NCI-H510A treated with DMSO at 0.1 percent for 48 hours (cell line): ENCODE results near the gene ASTN2.

Source experiments
- DNase-seq: peaks from one replicate; lab custom pipeline; 2025; lab: John Stamatoyannopoulos, UW

Gene ASTN2

DNA sequence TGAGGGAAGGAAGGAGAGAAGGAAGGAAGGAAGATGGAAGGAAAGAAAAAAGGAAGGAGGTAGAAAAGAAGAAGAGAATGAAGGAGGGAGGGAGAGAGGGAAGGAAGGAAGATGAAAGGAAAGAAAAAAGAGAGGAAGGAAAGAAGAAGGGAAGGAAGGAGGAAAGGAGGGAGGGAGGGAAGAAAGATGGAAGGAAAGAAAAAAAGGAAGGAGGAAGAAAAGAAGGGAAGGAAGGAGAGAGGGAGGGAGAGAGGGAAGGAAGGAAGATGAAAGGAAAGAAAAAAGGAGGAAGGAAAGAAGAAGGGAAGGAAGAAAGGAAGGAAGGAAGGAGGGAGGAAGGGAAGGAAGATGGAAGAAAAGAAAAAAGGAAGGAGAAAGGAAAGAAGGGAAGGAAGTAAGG is 912.1 kb downstream of the ASTN2 start:
- DNase-seq, result no peak

DNA sequence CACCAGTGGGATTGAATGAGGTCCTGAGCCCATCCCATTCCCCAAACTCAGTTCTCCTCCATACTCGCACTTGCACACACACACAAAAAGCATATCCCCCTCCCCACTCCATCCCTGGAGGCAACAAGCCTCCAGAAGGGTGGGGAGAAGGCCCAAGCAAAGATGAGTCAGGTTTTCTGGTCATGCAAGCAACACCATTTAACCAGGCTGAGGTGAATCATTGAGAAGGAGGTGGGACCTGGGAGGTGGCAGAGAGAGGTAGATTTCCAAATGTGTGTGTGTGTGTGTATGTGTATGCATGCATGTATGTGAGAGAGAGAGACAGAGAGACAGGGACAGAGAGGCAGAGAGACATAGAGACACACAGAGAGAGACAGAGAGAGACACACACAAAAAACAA is 913.0 kb downstream of the ASTN2 start:
- DNase-seq, result no peak

DNA sequence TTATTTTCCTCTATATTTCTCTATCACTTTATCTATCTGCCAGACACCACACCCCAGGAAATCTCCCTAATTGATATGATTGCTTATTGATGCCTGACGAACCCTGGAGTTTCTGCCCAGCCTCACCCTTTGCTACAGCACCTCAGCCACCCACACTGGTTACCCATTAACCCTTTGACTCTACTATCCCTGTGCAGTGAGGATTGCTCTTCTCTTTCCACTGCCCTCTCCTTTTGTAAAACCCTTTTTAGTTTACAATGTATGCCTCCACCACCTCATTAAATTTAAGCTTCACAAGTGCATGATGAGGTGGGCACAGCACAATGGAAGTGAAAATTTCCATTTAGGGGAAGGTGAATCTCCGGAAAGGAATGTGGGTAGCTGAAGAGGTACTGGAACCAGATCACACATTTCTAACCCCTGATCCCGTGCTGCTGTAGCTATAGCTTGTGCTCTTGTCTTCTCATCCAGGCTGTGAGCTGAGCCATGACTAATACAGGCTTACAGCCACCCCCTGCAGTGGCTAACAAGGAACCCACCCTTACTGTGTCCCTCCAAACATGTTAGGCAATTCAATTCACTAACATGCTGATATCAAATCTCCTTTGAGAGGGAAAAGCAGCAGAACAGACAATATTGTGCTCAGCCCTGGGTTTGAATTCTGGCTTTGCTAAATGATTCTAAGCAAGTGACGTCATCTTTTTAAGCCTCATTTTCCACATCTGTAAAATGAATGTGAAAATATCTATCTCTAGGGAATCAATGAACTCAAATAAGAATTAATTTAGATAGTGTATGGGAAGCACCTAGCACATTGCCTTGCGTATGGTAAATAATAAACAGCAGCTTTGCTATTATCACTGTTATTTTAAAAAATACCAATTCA is 914.6 kb downstream of the ASTN2 start:
- no peak for DNase-seq

DNA sequence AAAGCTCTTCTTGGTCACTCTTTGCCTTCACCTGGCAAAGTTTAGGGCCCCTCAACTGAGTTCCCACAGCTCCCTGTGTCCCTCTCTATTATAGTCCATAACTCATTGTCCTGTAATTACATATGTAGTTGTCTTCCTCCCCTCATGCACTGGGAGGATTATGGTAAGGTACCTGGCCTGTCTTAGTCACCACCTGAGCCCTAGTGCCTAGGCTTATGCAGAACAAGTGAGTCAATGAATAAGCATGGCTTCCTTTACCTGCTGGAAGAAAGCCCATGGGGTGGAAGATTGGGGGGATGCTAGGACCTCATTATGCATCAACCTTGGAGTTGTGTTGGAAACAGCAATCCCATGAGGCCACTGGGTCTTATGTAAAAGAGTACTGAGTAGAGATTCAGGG is 915.4 kb downstream of the ASTN2 start:
- no peak for DNase-seq

DNA sequence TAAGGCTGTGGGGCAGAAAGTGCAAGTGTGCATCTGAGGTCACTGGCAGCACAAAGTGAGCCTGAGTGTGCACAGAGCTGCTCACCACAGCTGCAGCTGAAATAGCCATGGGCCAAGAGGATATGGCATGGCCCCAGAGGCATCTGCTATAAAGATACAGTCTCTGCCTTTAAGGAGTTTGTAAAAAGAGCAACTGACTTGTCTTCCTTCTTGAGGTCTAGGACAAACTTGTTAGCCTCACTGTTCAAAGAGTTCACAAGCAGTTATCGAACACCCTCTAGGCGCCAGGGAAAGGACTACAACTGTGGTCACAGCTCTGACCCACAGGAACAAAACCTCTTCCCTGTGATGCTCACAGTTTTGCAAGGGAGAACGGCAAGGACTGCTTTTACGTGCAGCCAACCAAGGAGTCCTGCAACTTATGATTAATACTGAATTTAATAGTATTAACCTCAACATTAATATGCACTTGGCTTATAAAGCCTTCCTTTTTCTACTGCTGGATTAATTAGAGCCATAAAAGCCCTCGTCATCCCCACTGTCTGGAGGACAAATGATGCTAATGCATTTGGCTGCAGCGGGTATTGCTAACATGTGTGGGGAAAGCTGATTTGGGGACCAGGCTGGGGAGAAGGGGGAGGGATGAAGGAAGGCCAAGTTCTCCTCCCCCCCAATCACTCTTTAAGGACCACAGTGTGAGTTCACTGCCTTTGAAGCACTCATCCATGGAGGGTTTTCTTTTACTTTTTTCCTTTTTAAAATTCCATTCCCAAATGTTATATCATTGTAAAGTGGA is 917.6 kb downstream of the ASTN2 start:
- no peak for DNase-seq

DNA sequence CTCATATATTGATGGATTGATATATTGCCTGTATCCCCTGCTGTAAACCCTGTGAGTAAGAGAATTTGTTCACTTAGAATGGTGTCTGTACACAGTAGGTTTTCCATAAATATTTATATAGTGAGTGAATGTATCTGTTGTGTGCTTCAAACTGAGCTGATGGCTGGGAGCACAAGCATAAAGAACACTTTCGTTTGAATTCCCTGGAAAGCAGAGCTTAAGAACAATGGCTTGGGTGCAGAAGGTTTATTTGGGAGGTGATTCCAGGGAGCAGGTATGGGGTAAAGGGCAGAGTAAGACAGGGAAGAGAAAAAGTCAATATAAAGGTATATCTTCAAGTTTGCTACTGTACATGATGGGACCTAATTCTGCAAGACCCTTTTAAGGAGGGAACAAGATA is 918.7 kb downstream of the ASTN2 start:
- no peak for DNase-seq

DNA sequence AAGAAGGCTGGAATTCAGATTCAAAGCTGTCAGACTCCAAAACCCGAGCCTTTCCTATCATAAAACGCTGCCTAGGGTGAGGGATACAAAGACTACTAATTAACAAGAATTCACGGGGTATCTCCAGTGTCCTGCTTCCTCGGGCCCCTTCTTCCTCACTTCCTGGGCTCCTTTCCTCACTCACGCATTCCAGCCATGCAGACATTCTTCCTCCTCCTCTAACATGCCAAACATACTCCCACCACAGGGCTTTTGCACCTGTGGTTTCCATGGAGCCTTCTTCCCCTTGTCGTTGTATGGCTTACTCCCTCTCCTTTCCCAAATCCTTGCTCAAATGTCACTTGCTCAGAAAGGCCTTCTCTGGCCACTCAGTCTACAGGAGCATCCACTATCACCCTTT is 919.1 kb downstream of the ASTN2 start:
- DNase-seq, result no peak

DNA sequence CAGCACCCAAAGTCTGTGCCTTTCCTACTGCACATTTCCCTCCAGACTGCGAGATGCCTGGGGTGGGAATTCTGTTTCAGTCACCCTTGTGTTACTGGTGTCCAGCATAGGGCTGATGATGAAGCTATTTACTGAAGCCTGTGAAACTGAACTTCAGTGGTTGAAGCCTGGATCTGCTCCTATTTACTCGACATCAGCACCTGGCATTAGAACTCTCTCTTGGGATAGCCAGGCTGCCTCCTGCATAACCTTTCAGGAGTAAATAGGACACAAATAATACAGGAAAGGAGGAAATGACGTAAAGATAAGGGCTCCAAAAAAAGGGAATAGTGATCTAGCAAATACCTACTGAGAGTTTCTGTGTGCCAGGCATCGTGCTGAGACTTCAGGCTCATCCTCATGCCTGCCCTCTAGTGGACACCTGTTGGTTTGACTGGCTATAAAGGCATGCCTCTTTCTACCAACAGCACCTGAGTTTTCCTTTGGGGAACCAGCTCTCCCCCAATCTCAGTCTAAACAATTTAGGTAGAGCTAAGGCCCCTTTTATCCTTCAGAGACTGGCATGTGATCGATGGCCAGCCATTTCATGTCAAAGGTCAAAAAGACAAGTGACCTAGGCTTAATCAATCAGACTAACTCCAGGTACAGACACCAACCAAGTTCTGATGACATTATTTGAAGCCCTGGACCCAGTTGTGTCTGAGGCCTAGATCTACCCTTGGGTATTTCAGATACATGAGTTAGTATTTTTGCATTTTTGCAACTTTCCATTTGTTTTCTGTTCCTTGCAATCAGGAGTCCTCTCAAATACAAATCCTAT is 919.8 kb downstream of the ASTN2 start:
- DNase-seq, result peak; percentile 39

DNA sequence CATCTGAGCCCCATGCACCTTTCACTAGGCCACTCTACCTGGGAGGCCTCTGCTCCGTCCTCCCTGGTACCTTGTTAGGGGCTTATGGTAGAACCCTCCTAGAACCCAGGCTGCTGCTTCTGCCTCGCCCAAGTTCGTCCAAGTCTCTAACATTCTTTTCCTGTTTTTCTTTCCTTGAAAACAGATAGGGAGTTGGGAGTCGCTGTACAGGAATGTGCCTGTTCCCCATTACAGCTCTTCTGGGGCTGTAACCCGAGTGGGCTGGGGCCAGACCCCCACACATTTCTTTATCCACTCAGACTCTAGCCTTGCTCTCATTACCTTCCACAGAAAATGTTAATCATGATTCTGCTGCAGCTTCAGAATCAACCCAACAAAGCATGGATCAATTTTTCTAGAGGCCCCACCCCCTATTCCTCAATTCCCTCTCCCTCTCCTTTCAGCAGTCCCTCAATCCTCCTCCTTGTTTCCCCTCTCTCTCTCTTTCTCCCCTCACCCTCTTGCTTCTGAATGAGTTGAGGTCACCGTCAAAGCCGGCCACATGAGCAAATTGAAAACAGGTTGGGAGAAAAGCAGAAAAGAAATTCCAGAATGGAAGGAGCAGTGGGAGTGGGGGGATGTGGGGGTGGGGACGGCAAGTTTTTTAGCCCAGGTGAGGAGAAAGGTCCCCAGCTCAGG is 921.5 kb downstream of the ASTN2 start:
- DNase-seq, result no peak

DNA sequence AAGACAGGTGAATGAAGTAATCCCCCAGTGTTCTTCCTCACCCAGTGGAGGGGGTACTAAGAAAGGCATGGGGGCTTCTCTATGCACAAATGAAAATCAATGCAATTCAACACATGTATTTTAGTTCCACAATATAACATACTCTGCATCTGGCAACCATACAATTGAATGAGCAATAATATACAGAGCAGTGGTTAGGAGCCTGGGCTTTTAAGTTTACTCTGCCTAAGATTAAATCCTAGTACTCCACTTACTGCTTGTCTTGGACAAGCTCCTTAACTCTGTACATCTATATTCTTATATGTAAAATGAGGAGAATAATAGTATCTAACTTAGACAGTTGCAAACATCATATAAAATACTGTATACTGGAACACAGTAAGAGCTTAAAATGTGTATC is 923.2 kb downstream of the ASTN2 start:
- DNase-seq, result no peak

DNA sequence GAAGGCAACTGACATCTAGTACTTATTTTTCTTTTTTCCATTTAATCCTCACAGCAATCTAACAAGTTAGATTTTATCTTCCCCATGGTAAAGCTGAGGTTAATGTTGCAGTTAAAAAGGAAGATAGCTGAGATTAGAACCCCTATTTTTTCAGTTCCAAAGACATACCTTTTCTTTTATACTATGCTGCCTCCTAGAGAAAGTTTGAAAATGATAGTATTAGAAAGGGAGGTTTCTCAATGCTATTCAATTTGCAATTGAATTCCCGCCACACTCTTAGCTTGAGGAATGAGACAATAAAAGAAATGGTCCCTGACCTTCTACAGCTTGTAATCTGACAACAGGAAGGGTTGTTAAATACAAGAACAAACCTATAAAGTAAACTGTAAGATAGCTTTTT is 923.6 kb downstream of the ASTN2 start:
- DNase-seq, result no peak

DNA sequence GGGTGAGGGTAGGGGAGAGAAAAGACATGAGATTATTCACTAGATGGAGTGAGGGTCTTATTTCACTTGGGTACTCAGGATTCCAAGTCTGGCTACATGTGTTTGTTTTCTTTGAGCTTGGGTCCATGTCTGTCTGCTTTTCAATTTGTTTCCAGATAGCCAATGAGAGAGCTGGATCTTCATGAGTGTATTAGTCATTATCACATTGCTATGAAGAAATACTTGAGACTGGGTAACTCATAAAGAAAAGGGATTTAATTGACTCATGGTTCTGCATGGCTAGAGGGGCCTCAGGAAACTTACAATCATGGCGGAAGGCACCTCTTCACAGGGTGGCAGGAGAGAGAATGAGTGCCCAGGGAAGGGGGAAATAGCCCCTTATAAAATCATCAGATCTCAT is 924.5 kb downstream of the ASTN2 start:
- DNase-seq, result no peak

DNA sequence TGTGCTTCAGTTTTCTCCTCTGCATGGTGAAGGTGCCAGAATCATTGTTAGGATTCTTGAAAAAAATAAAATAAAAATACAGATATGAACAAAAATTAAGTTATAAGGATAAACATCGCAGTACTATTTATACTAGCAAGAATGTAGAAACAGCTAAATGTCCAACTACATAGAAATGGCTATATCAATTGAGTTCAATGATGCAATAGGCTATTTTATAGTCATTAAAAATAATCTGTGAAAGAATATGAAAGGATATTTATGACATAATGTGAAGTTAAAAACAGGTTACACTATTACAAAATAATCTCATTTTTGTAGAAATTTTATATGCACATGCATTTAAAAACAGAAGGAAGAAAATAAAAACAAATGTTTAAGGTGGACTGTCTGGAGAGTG is 926.5 kb downstream of the ASTN2 start:
- DNase-seq, result no peak

DNA sequence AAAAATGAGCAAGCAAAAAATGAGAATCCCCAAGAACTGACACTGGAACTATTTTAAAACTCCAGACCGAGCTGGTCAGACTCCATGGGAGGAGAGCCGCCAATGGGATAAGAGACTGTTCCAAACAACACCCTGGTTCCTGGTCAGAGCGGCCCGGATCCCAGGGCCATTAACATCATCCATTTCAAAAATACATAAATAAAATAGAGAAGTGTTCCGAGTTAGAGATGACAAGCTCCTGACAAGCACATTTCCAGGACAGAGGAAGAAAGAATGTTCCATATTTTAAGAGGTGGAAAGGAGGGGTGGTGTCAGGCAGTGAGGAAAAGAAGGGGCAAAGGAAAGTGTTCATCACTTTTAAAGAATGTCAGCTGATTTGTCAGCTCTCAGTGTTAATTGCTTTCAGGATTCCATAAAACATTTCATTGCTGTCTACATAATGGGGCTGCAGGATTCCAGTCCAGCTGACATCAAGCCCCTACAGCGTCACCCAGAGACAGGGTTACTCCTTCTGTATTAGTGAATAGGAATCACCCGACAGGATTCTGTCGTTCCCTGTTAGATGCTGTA is 930.3 kb downstream of the ASTN2 start:
- no peak for DNase-seq

DNA sequence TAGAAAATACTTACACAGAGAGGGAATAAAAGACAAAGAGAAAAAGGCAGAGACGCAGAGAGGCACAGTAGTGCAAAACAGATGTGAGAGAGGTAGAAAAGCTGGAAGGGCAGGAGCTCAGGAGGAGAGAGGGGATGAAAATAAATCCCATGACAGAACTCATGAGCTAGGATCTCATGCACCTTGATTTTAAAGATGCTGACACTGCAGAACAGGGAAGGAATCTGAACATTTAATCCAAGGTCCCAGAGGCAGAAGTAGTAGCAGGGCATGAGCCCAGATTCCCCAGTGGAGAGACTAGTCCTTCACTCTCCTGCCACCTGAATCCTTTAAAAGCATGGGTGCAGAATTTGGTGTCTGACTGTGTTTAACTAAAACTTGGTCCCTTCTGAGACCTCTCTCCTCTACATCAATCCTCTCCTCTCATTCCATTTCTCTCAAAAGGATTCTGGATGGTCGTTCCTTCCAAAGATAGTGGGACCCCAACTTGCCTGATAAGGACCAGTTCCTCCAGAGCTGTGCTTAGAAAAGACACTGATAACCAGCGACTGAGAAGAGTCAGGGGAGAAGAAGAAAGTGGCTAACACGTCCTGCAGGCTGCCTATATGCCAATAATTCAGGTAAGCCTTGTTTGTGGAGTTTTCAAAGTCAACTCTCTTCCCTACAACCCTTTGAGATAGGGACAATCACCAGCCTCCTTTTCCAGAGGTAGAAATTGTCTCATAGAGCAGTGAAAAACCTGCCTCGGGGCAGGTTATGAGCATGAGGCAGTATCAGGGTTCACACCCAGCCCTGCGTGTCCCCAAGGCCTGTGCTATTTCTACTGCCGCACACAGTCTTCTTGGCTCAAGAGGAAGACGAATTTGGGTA is 931.0 kb downstream of the ASTN2 start:
- DNase-seq, result no peak

DNA sequence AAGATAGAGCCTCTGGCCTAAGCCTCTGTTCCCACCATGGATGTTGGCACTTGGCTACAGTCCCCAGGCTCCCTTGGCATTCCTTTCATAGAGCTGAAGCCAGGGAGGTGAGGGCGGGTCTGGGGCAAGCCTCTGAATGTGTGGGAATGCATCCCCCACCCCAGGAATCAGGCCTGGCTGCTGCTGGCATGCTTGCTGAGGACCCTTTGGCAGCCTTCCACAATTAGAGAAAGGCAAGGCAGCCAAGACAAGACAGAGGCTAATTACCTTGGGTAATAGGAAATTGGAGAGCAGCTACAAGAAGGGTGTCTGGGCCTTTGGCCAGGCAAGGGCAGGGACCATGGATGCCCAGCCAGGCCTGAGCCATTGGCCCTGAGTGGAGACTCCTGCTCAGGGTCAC is 932.1 kb downstream of the ASTN2 start:
- no peak for DNase-seq

DNA sequence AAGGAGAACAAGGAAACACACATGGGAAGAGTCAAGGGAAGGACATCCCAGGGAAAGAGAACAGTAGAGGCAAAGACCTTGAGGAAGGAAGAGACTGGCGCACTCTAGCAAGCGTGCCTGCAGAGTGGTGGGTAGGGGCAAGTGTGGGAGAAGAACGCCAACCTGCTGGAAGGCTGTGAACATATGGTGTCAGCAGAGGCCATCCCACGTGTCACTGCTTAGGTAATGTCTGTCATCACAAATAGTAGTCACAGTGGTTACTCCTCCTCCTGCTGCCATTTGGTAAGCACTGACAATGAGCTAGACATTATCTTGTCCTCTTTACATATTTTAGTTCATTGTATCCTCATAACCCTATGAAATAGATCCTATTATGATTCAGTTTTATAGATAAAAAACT is 934.2 kb downstream of the ASTN2 start:
- DNase-seq, result no peak

DNA sequence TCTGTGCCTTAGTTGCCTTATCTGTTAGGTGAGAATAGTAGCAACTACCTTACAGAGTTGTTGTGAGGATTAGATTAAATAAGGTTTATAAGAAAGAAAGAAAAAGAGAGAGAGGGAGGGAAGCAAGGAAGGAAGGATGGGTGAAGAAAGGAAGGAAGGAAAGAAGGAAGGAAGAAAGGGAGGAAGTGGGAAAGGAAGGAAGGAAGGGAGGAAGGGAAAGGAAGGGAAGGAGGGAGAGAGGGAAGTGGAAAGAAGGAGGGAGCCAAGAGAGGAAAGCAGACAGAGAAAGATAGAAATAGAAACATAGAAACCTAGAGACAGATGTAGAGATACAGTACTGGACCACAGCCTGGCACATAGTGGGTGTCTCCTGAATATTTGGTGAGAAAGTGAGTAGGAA is 934.9 kb downstream of the ASTN2 start:
- no peak for DNase-seq

DNA sequence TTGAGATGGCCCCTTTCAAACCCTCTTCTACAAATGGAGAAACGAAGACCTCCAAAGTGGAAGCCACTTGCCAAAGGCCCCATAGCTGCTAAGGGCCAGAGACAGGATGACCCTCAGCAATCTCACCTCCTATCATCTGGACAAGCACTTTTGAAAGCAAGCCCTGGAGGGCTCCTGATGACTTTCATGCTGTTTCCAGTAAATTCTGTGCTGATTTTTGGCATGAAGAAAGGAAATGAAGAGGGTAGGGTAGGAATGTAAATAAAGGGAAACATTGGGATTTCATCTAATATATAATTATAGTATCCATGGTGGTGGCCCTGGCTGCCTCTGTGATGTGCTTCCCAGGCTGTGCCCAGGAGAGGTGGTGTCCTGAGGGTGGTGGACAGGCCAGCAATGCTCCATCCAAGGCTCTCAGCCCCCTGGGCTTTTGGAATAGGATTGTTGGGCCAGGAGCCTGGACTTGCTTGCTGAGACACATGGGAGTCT is 935.8 kb downstream of the ASTN2 start:
- no peak for DNase-seq

DNA sequence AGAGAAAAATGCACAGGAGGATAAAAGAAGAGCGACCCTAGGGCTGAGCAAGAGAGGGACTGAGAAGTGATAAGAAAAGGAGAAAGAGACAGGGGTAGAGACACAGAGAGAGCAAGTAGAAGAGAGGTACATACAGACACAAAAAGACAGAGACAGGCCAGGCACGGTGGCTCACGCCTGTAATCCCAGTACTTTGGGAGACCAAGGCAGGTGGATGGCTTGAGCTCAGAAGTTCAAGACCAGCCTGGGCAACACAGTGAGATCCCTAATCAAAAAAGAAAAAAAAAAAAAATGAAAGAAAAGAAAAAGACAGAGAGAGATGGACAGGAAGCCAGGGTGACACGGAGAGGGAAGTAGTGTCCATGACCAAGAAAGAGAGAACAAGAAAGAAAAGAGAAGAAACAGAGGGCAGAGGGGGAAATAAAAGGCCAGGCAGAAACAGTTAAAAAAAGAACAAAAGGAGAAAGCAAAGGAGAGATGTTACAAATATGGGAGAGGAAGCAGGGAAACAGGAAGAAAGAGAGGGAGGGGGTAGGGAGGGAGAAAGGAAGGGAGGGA is 937.2 kb downstream of the ASTN2 start:
- DNase-seq, result no peak
